Stimulated activated CD8-positive, alpha-beta memory T cell treated with anti-CD3 and anti-CD28 coated beads, Interleukin-4, amount 100 ng/mL, for 4 hours (primary cell): ENCODE measurements around the gene TLR3.
"Not testable (repeated sequence)": the region's sequence is repeated elsewhere in the genome, so short reads cannot be mapped to it uniquely, and the experiment has no call there.

Source experiments
- DNase-seq, 2 donors: peaks; one replicate each; pipeline ENCODE4 v3.0.0-alpha.2; 2020; ENCODE audit warnings: low read depth in 2 of 2, low spot score in 1 of 2

TLR3 gene

GRCh38 chr4:186047501-186047900 is 21.5 kb upstream of the TLR3 start:
- DNase-seq = not testable (repeated sequence)

- not testable (repeated sequence) for DNase-seq
Measured at GRCh38 chr4:186050135-186050534, 18.8 kb upstream of the TLR3 start.

GRCh38 chr4:186051096-186051495 is 17.9 kb upstream of the TLR3 start:
- DNase-seq = no peak

GRCh38 chr4:186058253-186058979 is 10.5 kb upstream of the TLR3 start:
- DNase-seq = no peak

GRCh38 chr4:186058980-186059316 is 10.0 kb upstream of the TLR3 start:
- DNase-seq = no peak

- no peak for DNase-seq
Measured at GRCh38 chr4:186061921-186062320, 7.0 kb upstream of the TLR3 start.

GRCh38 chr4:186067757-186068385 is 1.1 kb upstream of the TLR3 start:
- no peak for DNase-seq

GRCh38 chr4:186069729-186070128 is 773 bp downstream of the TLR3 start:
- DNase-seq = no peak

GRCh38 chr4:186072516-186072915 is 3.6 kb downstream of the TLR3 start:
- DNase-seq = no peak

- no peak for DNase-seq
Measured at GRCh38 chr4:186074189-186074588, 5.2 kb downstream of the TLR3 start.

- no peak for DNase-seq
Measured at GRCh38 chr4:186078981-186079638, 10.2 kb downstream of the TLR3 start.

- no peak for DNase-seq
Measured at GRCh38 chr4:186079694-186080093, 10.7 kb downstream of the TLR3 start.

GRCh38 chr4:186081202-186081807 is 12.3 kb downstream of the TLR3 start:
- no peak for DNase-seq

- DNase-seq = no peak
Measured at GRCh38 chr4:186082221-186082620, 13.3 kb downstream of the TLR3 start.

- DNase-seq = no peak
Measured at GRCh38 chr4:186088523-186088922, 19.6 kb downstream of the TLR3 start.

- DNase-seq = no peak
Measured at GRCh38 chr4:186092296-186092695, 23.3 kb downstream of the TLR3 start.

GRCh38 chr4:186095406-186095805 is 26.4 kb downstream of the TLR3 start:
- DNase-seq = no peak

GRCh38 chr4:186096681-186097165 is 27.8 kb downstream of the TLR3 start:
- no peak for DNase-seq

GRCh38 chr4:186097386-186097785 is 28.4 kb downstream of the TLR3 start:
- DNase-seq = no peak

- DNase-seq = no peak
Measured at GRCh38 chr4:186102931-186103330, 34.0 kb downstream of the TLR3 start.

- peak in 1 of 2 donors; percentile 13 for DNase-seq
Measured at GRCh38 chr4:186104114-186104889, 35.3 kb downstream of the TLR3 start, which contains the start of gene FAM149A. FAM149A (plus strand) TSS chr4:186104704.
